Neural progenitor cell (in vitro differentiated cells): ENCODE results near the gene GNG5. TPM values are rescaled to one million over a fixed set of nuclear protein-coding genes. Genes with fewer than 3 reads are reported as not detected.

Experiments
- DNase-seq: peaks from one replicate; pipeline ENCODE4 v3.0.0-alpha.2; 2016; ENCODE audit warnings: low spot score
- H2AFZ ChIP-seq: fragments of 200-600 bp; sonication (generic); replicated peaks from 2 replicates; pipeline ENCODE4 v1.6.1; 2016; ENCODE audit warnings: antibody characterized with exemption
- H3F3A ChIP-seq: fragments of 200-600 bp; sonication (generic); 2 replicates; pipeline ENCODE4 v1.6.1; 2016; ENCODE audit warnings: antibody characterized with exemption, low read depth
- H3K27ac ChIP-seq: fragments of 200-600 bp; sonication (generic); 2 replicates; pipeline ENCODE4 v1.5.1; 2016; ENCODE audit warnings: mild to moderate bottlenecking
- H3K27me3 ChIP-seq: fragments of 200-600 bp; sonication (generic); 2 replicates; pipeline ENCODE4 v1.6.1; 2016; ENCODE audit warnings: mild to moderate bottlenecking, moderate library complexity
- H3K36me3 ChIP-seq: fragments of 200-600 bp; sonication (generic); 2 replicates; pipeline ENCODE4 v1.5.1; 2016
- H3K4me1 ChIP-seq: fragments of 200-600 bp; sonication (generic); 2 replicates; pipeline ENCODE4 v1.6.1; 2016; ENCODE audit warnings: mixed run types
- H3K4me2 ChIP-seq: fragments of 200-600 bp; sonication (generic); 2 replicates; pipeline ENCODE4 v1.6.1; 2016
- H3K4me3 ChIP-seq: fragments of 200-600 bp; sonication (generic); 2 replicates; pipeline ENCODE4 v1.5.1; 2016
- H3K79me2 ChIP-seq: fragments of 200-600 bp; sonication (generic); 2 replicates; pipeline ENCODE4 v1.6.1; 2016; ENCODE audit warnings: low read depth
- H3K9ac ChIP-seq: fragments of 200-600 bp; sonication (generic); 2 replicates; pipeline ENCODE4 v1.6.1; 2016
- H3K9me3 ChIP-seq: fragments of 200-600 bp; sonication (generic); 2 replicates; pipeline ENCODE4 v1.5.1; 2016; ENCODE audit warnings: low read depth
- H4K20me1 ChIP-seq: fragments of 200-600 bp; sonication (generic); 2 replicates; pipeline ENCODE4 v1.6.1; 2016; ENCODE audit warnings: low read depth
- H3K27ac Mint-ChIP-seq: 3 replicates; pipeline ENCODE4 v1.8.0; 2021; ENCODE audit warnings: mixed read lengths
- H3K27me3 Mint-ChIP-seq: 2 replicates; pipeline ENCODE4 v1.8.0; 2022; ENCODE audit warnings: low read depth, mild to moderate bottlenecking, inconsistent platforms, moderate library complexity, mixed read lengths; ENCODE audit not compliant: insufficient read depth
- H3K36me3 Mint-ChIP-seq: 3 replicates; pipeline ENCODE4 v1.8.0; 2021; ENCODE audit warnings: mixed read lengths
- H3K4me1 Mint-ChIP-seq: 3 replicates; pipeline ENCODE4 v1.8.0; 2021; ENCODE audit warnings: mixed read lengths
- H3K4me3 Mint-ChIP-seq: 3 replicates; pipeline ENCODE4 v1.8.0; 2021; ENCODE audit warnings: mild to moderate bottlenecking, moderate library complexity, mixed read lengths
- H3K9me3 Mint-ChIP-seq: 3 replicates; pipeline ENCODE4 v1.8.0; 2020; ENCODE audit warnings: mixed read lengths
- CTCF ChIP-seq: fragments of 200-600 bp; sonication (generic); IDR thresholded peaks from 2 replicates; pipeline ENCODE4 v1.5.1; 2017; ENCODE audit warnings: antibody characterized with exemption, mild to moderate bottlenecking
- EZH2 ChIP-seq: fragments of 200-600 bp; sonication (generic); IDR thresholded peaks from 2 replicates; pipeline ENCODE4 v1.6.1; 2017; ENCODE audit warnings: antibody characterized with exemption, mild to moderate bottlenecking, moderate library complexity
- EZH2phosphoT487 ChIP-seq: fragments of 200-600 bp; sonication (generic); IDR thresholded peaks from 2 replicates; pipeline ENCODE4 v1.6.1; 2017; ENCODE audit warnings: antibody characterized with exemption
- total RNA-seq: library from RNA; depleted of rRNA; stranded (reverse); fragments of >200 nt; gene quantifications from 2 replicates; pipeline ENCODE4 v1.2.3, GENCODE V29; 2015; ENCODE audit warnings: low replicate concordance

Gene GNG5
- total RNA-seq, 1 donor from 2014 or later: 95.0 TPM

- no peak for TF ChIP-seq EZH2
- TF ChIP-seq EZH2phosphoT487: no peak
- TF ChIP-seq CTCF: no peak
- Histone ChIP-seq H3K36me3 (peaks cover 4% of the 10 kb centered on the region), H3K79me2 (peaks cover 71% of the 10 kb centered on the region), H3K9me3 (peaks cover 9% of the 10 kb centered on the region), H3K27ac (peak overlapping the region; percentile 92), H3F3A (peaks cover 23% of the 10 kb centered on the region), H3K27me3 (no peaks in the 10 kb centered on the region), H3K4me1 (peaks cover 23% of the 10 kb centered on the region), H3K4me2 (peak overlapping the region; percentile 97), H3K9ac (peak overlapping the region; percentile 79), H4K20me1 (peaks cover 52% of the 10 kb centered on the region), H2AFZ (peak overlapping the region; percentile 90), H3K4me3 (peak overlapping the region; percentile 93)
- peak; percentile 12 for DNase-seq
- peak overlapping the region; percentile 98 for H3K27ac Mint-ChIP-seq
- peaks cover 15% of the 10 kb centered on the region for H3K36me3 Mint-ChIP-seq
- peak overlapping the region; percentile 99 for H3K4me3 Mint-ChIP-seq
- peaks cover 26% of the 10 kb centered on the region for H3K4me1 Mint-ChIP-seq
- peaks cover 6% of the 10 kb centered on the region for H3K27me3 Mint-ChIP-seq
- peaks cover 20% of the 10 kb centered on the region for H3K9me3 Mint-ChIP-seq
Measured at GRCh38 chr1:84504580-84505492, 1.5 kb downstream of the GNG5 start.

GRCh38 chr1:84502927-84503326 is 3.5 kb downstream of the GNG5 start:
- Histone ChIP-seq H3K4me3 (no peak overlapping the region), H3K4me1 (peaks cover 23% of the 10 kb centered on the region), H3K36me3 (peaks cover 7% of the 10 kb centered on the region), H3K9me3 (no peaks in the 10 kb centered on the region), H2AFZ (no peak overlapping the region), H3F3A (peaks cover 23% of the 10 kb centered on the region), H3K4me2 (peak overlapping the region; percentile 97), H3K27me3 (no peaks in the 10 kb centered on the region), H3K9ac (no peak overlapping the region), H3K27ac (no peak overlapping the region), H3K79me2 (peaks cover 75% of the 10 kb centered on the region), H4K20me1 (peaks cover 58% of the 10 kb centered on the region)
- TF ChIP-seq EZH2phosphoT487: no peak
- TF ChIP-seq CTCF: no peak
- TF ChIP-seq EZH2: no peak
- Mint-ChIP-seq H3K4me3 (peak overlapping the region; percentile 29), H3K9me3 (peaks cover 5% of the 10 kb centered on the region), H3K4me1 (peaks cover 26% of the 10 kb centered on the region), H3K27ac (no peak overlapping the region), H3K27me3 (peaks cover 6% of the 10 kb centered on the region), H3K36me3 (peaks cover 7% of the 10 kb centered on the region)
- DNase-seq: no peak

- H3K4me3 Mint-ChIP-seq: no peak overlapping the region
- no peak overlapping the region for H3K4me3 ChIP-seq
- no peaks in the 10 kb centered on the region for H3K27me3 ChIP-seq
- H3K9me3 ChIP-seq: no peaks in the 10 kb centered on the region
- no peaks in the 10 kb centered on the region for H3K4me1 ChIP-seq
- H3K9ac ChIP-seq: no peak overlapping the region
- no peaks in the 10 kb centered on the region for H3K27me3 Mint-ChIP-seq
- H3K27ac ChIP-seq: no peak overlapping the region
- H3K36me3 ChIP-seq: peaks cover 34% of the 10 kb centered on the region
- peaks cover 12% of the 10 kb centered on the region for H3F3A ChIP-seq
- H3K27ac Mint-ChIP-seq: no peak overlapping the region
- H3K4me2 ChIP-seq: no peak overlapping the region
- peaks cover 37% of the 10 kb centered on the region for H3K79me2 ChIP-seq
- no peak for TF ChIP-seq EZH2
- TF ChIP-seq CTCF: no peak
- no peak for TF ChIP-seq EZH2phosphoT487
- peaks cover 21% of the 10 kb centered on the region for H3K36me3 Mint-ChIP-seq
- DNase-seq: no peak
- no peak overlapping the region for H2AFZ ChIP-seq
- H3K4me1 Mint-ChIP-seq: peaks cover 5% of the 10 kb centered on the region
- H3K9me3 Mint-ChIP-seq: no peaks in the 10 kb centered on the region
- peaks cover 29% of the 10 kb centered on the region for H4K20me1 ChIP-seq
Measured at GRCh38 chr1:84497631-84498275, 8.6 kb downstream of the GNG5 start.
